Bronchial epithelial cell (primary cell): ENCODE data around the gene BLVRB. TPM values are rescaled to one million over a fixed set of nuclear protein-coding genes. Genes with fewer than 3 reads are reported as not detected.
A peak's percentile ranks its signal among the peaks of the same experiment; 100 is the strongest.
"Not testable (repeated sequence)": the region's sequence is repeated elsewhere in the genome, so short reads cannot be mapped to it uniquely, and the experiment has no call there.

ENCODE experiments used
- DNase-seq: peaks from one replicate; pipeline ENCODE4 v3.0.0-alpha.2; 2010; ENCODE audit warnings: low read depth
- FAIRE-seq: peaks from 2 replicates; lab custom pipeline; 2011; peaks lifted over from hg19 to GRCh38; lab: Jason Lieb, UNC
- H3K27me3 ChIP-seq: 2 replicates; pipeline ENCODE4 v1.5.1; 2011; ENCODE audit warnings: low read length; ENCODE audit not compliant: control insufficient read depth, insufficient read depth
- H3K36me3 ChIP-seq: 2 replicates; pipeline ENCODE4 v1.5.1; 2011; ENCODE audit warnings: low read length; ENCODE audit not compliant: control insufficient read depth, insufficient read depth
- H3K4me3 ChIP-seq: 2 replicates; pipeline ENCODE4 v1.5.1; 2011; ENCODE audit warnings: mild to moderate bottlenecking, low read depth, low read length, control low read depth
- total RNA-seq: library from RNA; depleted of rRNA; stranded (reverse); fragments of >200 nt; gene quantifications from 2 replicates; pipeline ENCODE4 v1.2.1, GENCODE V29; 2014
- TF ChIP-seq, protein P1 (sequence below): IDR thresholded peaks from 2 replicates; pipeline ENCODE4 v1.5.1; 2011; ENCODE audit warnings: mild to moderate bottlenecking, moderate library complexity, low read length, control low read depth, inconsistent platforms; ENCODE audit not compliant: insufficient read depth, severe bottlenecking

The BLVRB gene
- total RNA-seq, 1 donor from 2014 or later = 682 TPM

DNA sequence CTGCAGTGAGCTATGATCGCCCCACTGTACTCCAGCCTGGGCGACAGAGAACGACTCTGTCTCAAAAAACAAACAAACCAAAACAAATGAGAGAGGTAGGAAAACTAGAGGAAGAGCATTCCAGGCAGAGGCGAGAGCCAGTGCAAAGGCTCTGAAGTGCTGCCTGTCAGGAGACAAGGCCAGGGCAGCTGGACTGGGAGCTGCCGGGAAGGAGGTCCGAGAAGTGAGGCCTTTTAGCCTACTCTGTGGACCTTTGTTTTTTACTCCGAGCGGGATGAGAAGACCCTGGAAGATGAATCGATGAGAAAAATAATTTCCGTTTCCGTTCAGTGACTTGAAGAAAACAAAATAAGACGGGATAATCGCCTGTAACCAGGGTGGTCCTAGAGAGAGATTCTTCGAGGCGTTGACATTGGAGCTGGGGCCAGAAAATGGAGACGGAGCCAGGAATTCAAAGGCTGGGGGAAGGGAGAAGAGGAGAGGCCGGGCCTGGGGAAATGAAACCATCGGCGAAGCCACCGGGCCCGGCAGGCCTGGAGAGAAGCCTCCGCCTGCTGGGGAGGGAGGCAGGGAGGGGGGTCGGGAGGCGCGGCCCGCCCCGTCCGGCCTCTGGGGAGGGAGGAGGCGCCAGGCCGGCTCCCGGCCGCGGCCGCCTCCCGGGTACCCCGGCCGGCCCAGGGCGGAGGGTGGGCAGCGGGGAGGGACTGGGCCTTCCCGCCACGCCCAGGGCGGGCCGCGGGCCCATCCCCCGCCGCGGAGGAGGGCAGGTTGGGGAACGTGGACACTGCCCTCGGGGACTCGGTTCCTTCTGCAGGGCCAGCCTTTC, 31.9 kb downstream of the BLVRB start:
- TF ChIP-seq, protein P1, sequence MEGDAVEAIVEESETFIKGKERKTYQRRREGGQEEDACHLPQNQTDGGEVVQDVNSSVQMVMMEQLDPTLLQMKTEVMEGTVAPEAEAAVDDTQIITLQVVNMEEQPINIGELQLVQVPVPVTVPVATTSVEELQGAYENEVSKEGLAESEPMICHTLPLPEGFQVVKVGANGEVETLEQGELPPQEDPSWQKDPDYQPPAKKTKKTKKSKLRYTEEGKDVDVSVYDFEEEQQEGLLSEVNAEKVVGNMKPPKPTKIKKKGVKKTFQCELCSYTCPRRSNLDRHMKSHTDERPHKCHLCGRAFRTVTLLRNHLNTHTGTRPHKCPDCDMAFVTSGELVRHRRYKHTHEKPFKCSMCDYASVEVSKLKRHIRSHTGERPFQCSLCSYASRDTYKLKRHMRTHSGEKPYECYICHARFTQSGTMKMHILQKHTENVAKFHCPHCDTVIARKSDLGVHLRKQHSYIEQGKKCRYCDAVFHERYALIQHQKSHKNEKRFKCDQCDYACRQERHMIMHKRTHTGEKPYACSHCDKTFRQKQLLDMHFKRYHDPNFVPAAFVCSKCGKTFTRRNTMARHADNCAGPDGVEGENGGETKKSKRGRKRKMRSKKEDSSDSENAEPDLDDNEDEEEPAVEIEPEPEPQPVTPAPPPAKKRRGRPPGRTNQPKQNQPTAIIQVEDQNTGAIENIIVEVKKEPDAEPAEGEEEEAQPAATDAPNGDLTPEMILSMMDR = no peak
- no peaks in the 10 kb centered on the region for H3K36me3 ChIP-seq
- H3K27me3 ChIP-seq = no peaks in the 10 kb centered on the region
- FAIRE-seq = no peak
- DNase-seq = peak; percentile 61
- H3K4me3 ChIP-seq = peak overlapping the region; percentile 37

DNA sequence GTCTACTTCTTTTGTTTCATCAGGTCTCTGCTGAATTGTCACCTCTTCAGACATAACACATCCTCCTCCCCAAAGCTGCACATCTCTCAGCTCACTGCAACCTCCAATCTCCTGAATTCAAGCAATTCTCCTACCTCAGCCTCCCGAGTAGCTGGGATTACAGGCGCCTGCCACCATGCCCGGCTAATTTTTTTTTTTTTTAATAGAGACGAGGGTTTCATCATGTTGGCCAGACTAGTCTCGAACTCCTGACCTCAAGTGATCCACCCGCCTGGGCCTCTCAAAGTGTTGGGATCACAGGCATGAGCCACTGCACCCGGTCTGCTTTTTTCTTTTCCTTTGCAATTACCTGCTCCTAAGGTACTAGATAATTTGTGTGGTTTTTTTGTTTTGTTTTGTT, 32.8 kb downstream of the BLVRB start:
- not testable (repeated sequence) for DNase-seq, FAIRE-seq, H3K27me3 ChIP-seq, H3K36me3 ChIP-seq, H3K4me3 ChIP-seq

GRCh38 chr19:40431698-40432097, 33.8 kb downstream of the BLVRB start:
- no peak for FAIRE-seq

DNA sequence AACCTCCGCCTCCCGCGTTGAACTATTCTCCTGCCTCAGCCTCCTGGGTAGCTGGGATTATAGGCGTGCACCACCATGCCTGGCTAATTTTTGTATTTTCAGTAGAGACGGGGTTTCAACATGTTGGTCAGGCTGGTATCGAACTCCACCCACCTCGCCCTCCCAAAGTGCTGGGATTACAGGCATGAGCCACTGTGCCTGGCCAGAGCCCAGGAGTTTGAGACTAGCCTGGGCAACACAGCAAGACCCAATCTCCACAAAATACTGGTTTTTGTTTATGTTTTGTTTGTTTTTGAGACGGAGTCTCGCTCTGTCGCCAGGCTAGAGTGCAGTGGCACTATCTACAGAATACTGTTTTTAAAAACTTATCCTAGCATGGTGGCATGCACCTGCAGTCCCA, 35.3 kb downstream of the BLVRB start:
- FAIRE-seq, DNase-seq, H3K27me3 ChIP-seq, H3K4me3 ChIP-seq, H3K36me3 ChIP-seq: not testable (repeated sequence)

More at GRCh38 chr19:40431698-40432097, 33.8 kb downstream of the BLVRB start:
- TF ChIP-seq, protein P1 = no peak
- no peak overlapping the region for H3K4me3 ChIP-seq
- no peaks in the 10 kb centered on the region for H3K27me3 ChIP-seq
- DNase-seq = no peak
- H3K36me3 ChIP-seq = no peaks in the 10 kb centered on the region

DNA sequence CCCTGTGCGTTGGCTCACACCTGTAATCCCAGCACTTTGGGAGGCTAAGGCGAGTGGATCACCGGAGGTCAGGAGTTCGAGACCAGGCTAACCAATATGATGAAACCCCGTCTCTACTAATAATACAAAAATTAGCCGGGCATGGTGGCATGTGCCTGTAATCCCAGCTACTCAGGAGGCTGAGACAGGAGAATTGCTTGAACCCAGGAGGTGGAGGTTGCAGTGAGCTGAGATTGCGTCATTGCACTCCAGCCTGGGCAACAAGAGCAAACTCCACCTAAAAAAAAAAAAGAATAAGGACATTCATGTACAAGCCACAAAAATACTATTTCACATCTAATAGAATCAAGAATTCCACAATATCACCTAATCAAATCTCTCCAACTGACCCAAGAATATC, 37.3 kb downstream of the BLVRB start:
- not testable (repeated sequence) for H3K27me3 ChIP-seq, FAIRE-seq, DNase-seq, H3K36me3 ChIP-seq, H3K4me3 ChIP-seq

GRCh38 chr19:40425450-40426287, 39.9 kb downstream of the BLVRB start, which contains the start of gene SERTAD1:
TSS of gene SERTAD1 (minus strand) at chr19:40425992. CDS start at chr19:40423546, 2,446 bp downstream.
- FAIRE-seq = no peak

More at GRCh38 chr19:40425450-40426287, 39.9 kb downstream of the BLVRB start, which contains the start of gene SERTAD1:
- H3K27me3 ChIP-seq = no peaks in the 10 kb centered on the region
- TF ChIP-seq, protein P1 = peak; percentile 67
- H3K4me3 ChIP-seq = peak within 1 kb of the TSS; percentile 73
- peak; percentile 94 for DNase-seq
- H3K36me3 ChIP-seq = peaks cover 12% of the 10 kb centered on the region
